ENCODE results near the gene ZNF236. TPM values are rescaled to one million over a fixed set of nuclear protein-coding genes. Genes with fewer than 3 reads are reported as not detected.

The ZNF236 gene
- total RNA-seq, 1 donor from 2014 or later = 17.2 TPM

DNA sequence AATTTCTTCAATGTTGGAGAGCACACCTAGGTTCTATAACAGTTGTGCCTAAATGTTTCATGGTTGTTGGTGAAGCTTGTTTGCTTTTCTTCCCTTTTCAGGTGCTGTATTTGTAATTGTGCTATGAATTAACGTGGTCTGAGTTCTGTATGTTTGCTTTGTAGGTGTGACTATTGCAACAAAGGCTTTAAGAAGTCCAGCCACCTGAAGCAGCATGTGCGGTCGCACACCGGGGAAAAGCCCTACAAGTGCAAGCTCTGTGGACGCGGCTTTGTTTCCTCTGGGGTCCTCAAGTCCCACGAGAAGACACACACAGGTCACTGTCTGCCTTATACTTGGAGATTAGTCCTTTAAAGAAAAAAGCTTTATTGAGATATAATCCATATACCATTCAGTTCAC, 91.2 kb downstream of the ZNF236 start:
- Histone ChIP-seq H3K4me1 (ENCODE audit: control insufficient read depth in 3 of 3, insufficient read depth in 3 of 3, low read length in 3 of 3) (no peaks in the 10 kb centered on the region), H3K9ac (ENCODE audit: low read depth in 1 of 3, low read length in 3 of 3) (no peak overlapping the region), H3K9me3 (ENCODE audit: control insufficient read depth in 3 of 3, low read length in 3 of 3) (no peaks in the 10 kb centered on the region), H3K27ac (ENCODE audit: low read depth, low read length) (no peak overlapping the region), H3K27me3 (ENCODE audit: control insufficient read depth in 3 of 3, insufficient read depth in 3 of 3, low read length in 3 of 3) (no peaks in the 10 kb centered on the region), H3K4me3 (ENCODE audit: low read length in 3 of 3) (no peak overlapping the region), H3K36me3 (ENCODE audit: control insufficient read depth in 3 of 3, insufficient read depth in 3 of 3, low read length in 3 of 3) (peaks cover 38 to 77% (median 61%) of the 10 kb centered on the region in 3 donors)

DNA sequence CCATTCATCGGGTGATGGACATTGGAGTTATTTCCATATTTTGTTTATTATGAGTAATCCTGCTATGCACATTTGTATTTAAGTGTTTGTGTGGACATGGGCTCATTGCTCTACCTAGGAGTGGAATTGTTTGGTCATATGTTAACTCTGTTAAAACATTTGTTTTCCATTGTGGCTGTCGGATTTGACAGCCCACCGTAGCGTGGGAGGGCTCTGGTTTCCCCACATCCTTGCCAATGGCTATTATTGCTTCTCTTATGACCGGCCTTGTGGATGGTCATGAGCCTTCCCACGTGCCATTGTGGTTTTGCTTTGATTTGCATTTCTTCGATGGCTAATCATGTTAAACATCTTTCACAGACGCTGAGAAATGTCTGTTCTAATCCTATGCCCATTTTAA, 92.0 kb downstream of the ZNF236 start:
- no peak overlapping the region for H3K27ac ChIP-seq (ENCODE audit: low read depth, low read length)
- H3K9me3 ChIP-seq (ENCODE audit: control insufficient read depth in 3 of 3, low read length in 3 of 3) = no peaks in the 10 kb centered on the region
- no peaks in the 10 kb centered on the region for H3K4me1 ChIP-seq (ENCODE audit: control insufficient read depth in 3 of 3, insufficient read depth in 3 of 3, low read length in 3 of 3)
- H3K9ac ChIP-seq (ENCODE audit: low read depth in 1 of 3, low read length in 3 of 3) = no peak overlapping the region
- no peak overlapping the region for H3K4me3 ChIP-seq (ENCODE audit: low read length in 3 of 3)
- H3K27me3 ChIP-seq (ENCODE audit: control insufficient read depth in 3 of 3, insufficient read depth in 3 of 3, low read length in 3 of 3) = no peaks in the 10 kb centered on the region
- peaks cover 39 to 79% (median 60%) of the 10 kb centered on the region in 3 donors for H3K36me3 ChIP-seq (ENCODE audit: control insufficient read depth in 3 of 3, insufficient read depth in 3 of 3, low read length in 3 of 3)

DNA sequence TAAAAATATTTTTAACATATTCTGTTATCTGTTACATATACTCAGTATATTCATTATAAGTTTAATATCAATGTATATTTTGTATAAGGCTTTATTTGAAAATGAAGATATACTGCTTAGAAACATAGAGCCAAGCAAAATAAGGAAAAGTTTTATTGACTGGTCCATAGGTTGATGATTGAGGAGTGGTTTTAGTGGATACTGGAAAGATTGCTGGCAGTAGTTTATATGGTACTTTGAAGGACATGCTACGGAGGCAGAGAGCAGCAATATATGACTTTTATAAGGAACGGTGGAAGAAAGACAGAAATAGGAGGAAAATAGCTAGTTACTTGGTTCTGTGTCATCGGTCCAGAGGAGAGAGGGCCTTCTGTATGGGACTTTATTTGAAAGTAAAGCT, 92.4 kb downstream of the ZNF236 start:
- Histone ChIP-seq H3K4me1 (ENCODE audit: control insufficient read depth in 3 of 3, insufficient read depth in 3 of 3, low read length in 3 of 3) (no peaks in the 10 kb centered on the region), H3K27me3 (ENCODE audit: control insufficient read depth in 3 of 3, insufficient read depth in 3 of 3, low read length in 3 of 3) (no peaks in the 10 kb centered on the region), H3K9me3 (ENCODE audit: control insufficient read depth in 3 of 3, low read length in 3 of 3) (no peaks in the 10 kb centered on the region), H3K4me3 (ENCODE audit: low read length in 3 of 3) (no peak overlapping the region), H3K9ac (ENCODE audit: low read depth in 1 of 3, low read length in 3 of 3) (no peak overlapping the region), H3K27ac (ENCODE audit: low read depth, low read length) (no peak overlapping the region), H3K36me3 (ENCODE audit: control insufficient read depth in 3 of 3, insufficient read depth in 3 of 3, low read length in 3 of 3) (peaks cover 41 to 78% (median 62%) of the 10 kb centered on the region in 3 donors)

DNA sequence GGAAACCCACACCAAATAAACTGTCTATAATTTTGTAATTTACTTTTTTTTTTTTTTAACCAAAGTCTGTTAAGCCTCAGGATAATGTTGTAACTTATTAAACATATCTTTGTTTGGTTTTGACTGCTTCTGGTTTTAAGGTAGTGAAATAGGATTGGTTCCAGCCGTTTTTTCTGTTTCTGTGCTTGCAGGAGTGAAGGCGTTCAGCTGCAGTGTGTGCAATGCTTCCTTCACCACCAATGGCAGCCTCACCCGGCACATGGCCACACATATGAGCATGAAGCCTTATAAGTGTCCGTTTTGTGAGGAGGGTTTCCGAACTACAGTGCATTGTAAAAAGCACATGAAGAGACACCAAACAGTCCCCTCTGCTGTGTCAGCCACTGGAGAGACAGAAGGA, 93.1 kb downstream of the ZNF236 start:
- peaks cover 39 to 77% (median 59%) of the 10 kb centered on the region in 3 donors for H3K36me3 ChIP-seq (ENCODE audit: control insufficient read depth in 3 of 3, insufficient read depth in 3 of 3, low read length in 3 of 3)

DNA sequence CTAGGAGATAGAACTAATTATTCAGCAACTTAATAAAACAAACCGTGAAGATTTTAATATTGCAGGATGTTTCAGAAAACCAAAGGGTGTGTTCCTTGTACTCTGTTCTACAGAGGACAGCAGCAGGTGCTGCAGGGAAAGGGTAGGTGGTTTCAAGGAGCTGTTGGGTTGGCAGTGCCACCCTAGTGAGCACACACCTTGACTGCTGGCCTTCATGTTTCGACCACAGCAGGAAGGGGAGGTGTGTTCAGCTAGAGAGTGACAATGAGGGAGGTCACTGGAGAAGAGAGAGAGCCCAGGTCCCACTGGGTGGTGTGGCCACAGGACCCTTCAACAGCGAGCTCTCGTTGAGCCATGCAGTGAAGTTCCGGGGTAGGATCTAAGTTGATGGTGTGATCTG, 98.6 kb downstream of the ZNF236 start:
- no peaks in the 10 kb centered on the region for H3K9me3 ChIP-seq (ENCODE audit: control insufficient read depth in 3 of 3, low read length in 3 of 3)
- H3K4me3 ChIP-seq (ENCODE audit: low read length in 3 of 3) = no peak overlapping the region
- no peak overlapping the region for H3K9ac ChIP-seq (ENCODE audit: low read depth in 1 of 3, low read length in 3 of 3)
- no peaks in the 10 kb centered on the region for H3K4me1 ChIP-seq (ENCODE audit: control insufficient read depth in 3 of 3, insufficient read depth in 3 of 3, low read length in 3 of 3)
- H3K36me3 ChIP-seq (ENCODE audit: control insufficient read depth in 3 of 3, insufficient read depth in 3 of 3, low read length in 3 of 3) = peaks cover 31 to 51% (median 37%) of the 10 kb centered on the region in 3 donors
- H3K27me3 ChIP-seq (ENCODE audit: control insufficient read depth in 3 of 3, insufficient read depth in 3 of 3, low read length in 3 of 3) = no peaks in the 10 kb centered on the region
- H3K27ac ChIP-seq (ENCODE audit: low read depth, low read length) = no peak overlapping the region

More for the DNA sequence above, 93.1 kb downstream of the ZNF236 start:
- no peaks in the 10 kb centered on the region for H3K9me3 ChIP-seq (ENCODE audit: control insufficient read depth in 3 of 3, low read length in 3 of 3)
- H3K27ac ChIP-seq (ENCODE audit: low read depth, low read length) = no peak overlapping the region
- no peak overlapping the region for H3K4me3 ChIP-seq (ENCODE audit: low read length in 3 of 3)
- H3K4me1 ChIP-seq (ENCODE audit: control insufficient read depth in 3 of 3, insufficient read depth in 3 of 3, low read length in 3 of 3) = no peaks in the 10 kb centered on the region
- H3K9ac ChIP-seq (ENCODE audit: low read depth in 1 of 3, low read length in 3 of 3) = no peak overlapping the region
- H3K27me3 ChIP-seq (ENCODE audit: control insufficient read depth in 3 of 3, insufficient read depth in 3 of 3, low read length in 3 of 3) = no peaks in the 10 kb centered on the region

DNA sequence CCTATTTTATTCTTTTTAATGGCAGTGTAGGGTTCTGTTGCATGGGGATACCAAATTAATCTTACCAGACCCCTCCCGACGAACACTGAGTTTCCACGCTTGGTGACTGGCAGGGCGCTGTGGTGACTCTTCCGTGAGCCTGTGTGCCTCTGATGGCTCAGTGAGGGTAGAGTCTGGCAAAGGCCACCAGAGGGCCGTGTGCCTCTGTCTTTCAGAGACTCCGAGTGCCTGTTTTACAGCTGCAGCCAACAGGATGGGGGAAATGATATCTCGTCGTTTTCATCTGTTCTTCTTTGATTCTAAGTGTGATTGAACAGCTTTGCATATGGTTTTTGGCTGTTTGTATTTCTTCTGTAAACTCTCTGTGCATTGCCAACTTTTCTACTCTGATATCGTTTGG, 99.8 kb downstream of the ZNF236 start:
- no peaks in the 10 kb centered on the region for H3K27me3 ChIP-seq (ENCODE audit: control insufficient read depth in 3 of 3, insufficient read depth in 3 of 3, low read length in 3 of 3)
- no peak overlapping the region for H3K4me3 ChIP-seq (ENCODE audit: low read length in 3 of 3)
- no peaks in the 10 kb centered on the region for H3K9me3 ChIP-seq (ENCODE audit: control insufficient read depth in 3 of 3, low read length in 3 of 3)
- no peak overlapping the region for H3K9ac ChIP-seq (ENCODE audit: low read depth in 1 of 3, low read length in 3 of 3)
- peaks cover 28 to 44% (median 33%) of the 10 kb centered on the region in 3 donors for H3K36me3 ChIP-seq (ENCODE audit: control insufficient read depth in 3 of 3, insufficient read depth in 3 of 3, low read length in 3 of 3)
- peaks cover 0 to 3% (median 2%) of the 10 kb centered on the region in 3 donors for H3K4me1 ChIP-seq (ENCODE audit: control insufficient read depth in 3 of 3, insufficient read depth in 3 of 3, low read length in 3 of 3)
- H3K27ac ChIP-seq (ENCODE audit: low read depth, low read length) = no peak overlapping the region

DNA sequence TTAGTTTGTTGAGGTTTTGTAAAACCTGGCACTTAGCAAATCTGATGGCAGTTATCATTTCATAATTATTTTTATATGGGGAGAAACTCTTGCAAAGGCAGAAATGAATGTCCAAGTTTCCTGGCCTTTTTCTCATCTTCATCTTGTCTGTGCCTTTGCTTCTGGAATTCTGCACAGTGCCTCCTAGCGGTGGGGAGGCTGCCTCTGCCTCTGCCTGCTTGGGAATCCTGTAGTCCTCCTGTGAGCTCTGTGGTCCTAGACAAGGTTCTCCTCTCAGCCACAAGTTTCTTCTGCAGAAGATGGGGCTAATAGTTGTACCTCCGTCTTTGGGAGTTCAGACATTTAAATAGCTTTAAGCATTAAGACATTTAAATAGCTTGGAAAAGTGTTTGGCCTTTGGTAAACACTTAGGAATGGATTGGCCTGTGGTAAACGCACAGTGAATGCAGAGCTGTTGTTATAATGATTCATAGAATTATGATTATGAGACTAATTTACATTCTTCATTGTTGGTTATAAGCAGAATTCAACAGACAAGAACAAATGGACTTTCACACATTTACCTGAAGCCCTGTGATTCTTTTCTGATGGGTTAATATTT, 101.2 kb downstream of the ZNF236 start:
- H3K9ac ChIP-seq (ENCODE audit: low read depth in 1 of 3, low read length in 3 of 3) = no peak overlapping the region
- H3K4me3 ChIP-seq (ENCODE audit: low read length in 3 of 3) = no peak overlapping the region
- H3K27me3 ChIP-seq (ENCODE audit: control insufficient read depth in 3 of 3, insufficient read depth in 3 of 3, low read length in 3 of 3) = no peaks in the 10 kb centered on the region
- no peak overlapping the region for H3K27ac ChIP-seq (ENCODE audit: low read depth, low read length)
- peaks cover 0 to 6% (median 5%) of the 10 kb centered on the region in 3 donors for H3K4me1 ChIP-seq (ENCODE audit: control insufficient read depth in 3 of 3, insufficient read depth in 3 of 3, low read length in 3 of 3)
- no peaks in the 10 kb centered on the region for H3K9me3 ChIP-seq (ENCODE audit: control insufficient read depth in 3 of 3, low read length in 3 of 3)
- H3K36me3 ChIP-seq (ENCODE audit: control insufficient read depth in 3 of 3, insufficient read depth in 3 of 3, low read length in 3 of 3) = peaks cover 25 to 42% (median 29%) of the 10 kb centered on the region in 3 donors

DNA sequence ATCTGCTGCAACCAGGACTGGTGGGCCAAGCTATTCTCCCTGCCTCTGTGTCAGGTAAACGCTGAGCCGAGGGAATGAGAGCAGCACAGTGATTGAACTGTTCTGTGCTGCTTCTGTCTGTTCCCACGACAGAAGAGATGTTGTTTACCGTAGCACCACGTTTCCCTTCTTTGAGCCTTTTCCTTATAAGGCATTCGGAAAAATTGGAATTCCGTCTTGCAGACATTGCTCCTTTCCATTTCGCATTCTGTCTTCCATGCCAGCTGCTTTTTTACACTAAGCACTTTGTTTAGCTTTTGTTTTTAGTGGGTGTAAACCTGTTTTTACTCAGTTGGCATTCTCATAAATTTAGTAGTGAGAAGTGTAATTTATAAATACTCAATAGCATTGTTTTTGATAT, 103.1 kb downstream of the ZNF236 start:
- no peak overlapping the region for H3K27ac ChIP-seq (ENCODE audit: low read depth, low read length)
- H3K36me3 ChIP-seq (ENCODE audit: control insufficient read depth in 3 of 3, insufficient read depth in 3 of 3, low read length in 3 of 3) = peaks cover 20 to 35% (median 23%) of the 10 kb centered on the region in 3 donors
- H3K9ac ChIP-seq (ENCODE audit: low read depth in 1 of 3, low read length in 3 of 3) = no peak overlapping the region

DNA sequence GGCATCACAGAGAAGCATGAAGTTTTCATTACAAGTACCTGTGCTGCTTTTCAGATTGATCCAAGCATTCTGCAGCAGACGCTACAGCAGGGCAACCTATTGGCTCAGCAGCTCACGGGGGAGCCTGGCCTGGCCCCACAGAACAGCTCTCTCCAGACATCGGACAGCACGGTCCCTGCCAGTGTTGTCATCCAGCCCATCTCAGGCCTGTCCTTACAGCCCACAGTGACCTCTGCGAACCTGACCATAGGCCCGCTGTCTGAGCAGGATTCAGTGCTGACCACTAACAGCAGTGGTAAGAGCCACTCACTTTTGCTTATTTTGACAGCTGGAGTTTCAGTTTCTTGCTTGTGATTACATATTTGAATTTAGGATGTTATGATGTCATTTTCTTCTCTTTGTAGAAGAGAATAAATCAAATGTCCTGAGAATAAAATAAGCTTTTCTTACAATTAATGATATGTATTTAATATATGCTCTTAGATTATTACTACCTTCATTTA, 104.9 kb downstream of the ZNF236 start:
- Histone ChIP-seq H3K27ac (ENCODE audit: low read depth, low read length) (no peak overlapping the region), H3K27me3 (ENCODE audit: control insufficient read depth in 3 of 3, insufficient read depth in 3 of 3, low read length in 3 of 3) (no peaks in the 10 kb centered on the region), H3K9ac (ENCODE audit: low read depth in 1 of 3, low read length in 3 of 3) (no peak overlapping the region), H3K4me3 (ENCODE audit: low read length in 3 of 3) (no peak overlapping the region), H3K36me3 (ENCODE audit: control insufficient read depth in 3 of 3, insufficient read depth in 3 of 3, low read length in 3 of 3) (peaks cover 18 to 31% (median 20%) of the 10 kb centered on the region in 3 donors), H3K9me3 (ENCODE audit: control insufficient read depth in 3 of 3, low read length in 3 of 3) (no peaks in the 10 kb centered on the region), H3K4me1 (ENCODE audit: control insufficient read depth in 3 of 3, insufficient read depth in 3 of 3, low read length in 3 of 3) (peaks cover 0 to 11% (median 6%) of the 10 kb centered on the region in 3 donors)

More for the DNA sequence above, 103.1 kb downstream of the ZNF236 start:
- Histone ChIP-seq H3K4me1 (ENCODE audit: control insufficient read depth in 3 of 3, insufficient read depth in 3 of 3, low read length in 3 of 3) (peaks cover 0 to 6% (median 5%) of the 10 kb centered on the region in 3 donors), H3K27me3 (ENCODE audit: control insufficient read depth in 3 of 3, insufficient read depth in 3 of 3, low read length in 3 of 3) (no peaks in the 10 kb centered on the region), H3K9me3 (ENCODE audit: control insufficient read depth in 3 of 3, low read length in 3 of 3) (no peaks in the 10 kb centered on the region), H3K4me3 (ENCODE audit: low read length in 3 of 3) (no peak overlapping the region)

DNA sequence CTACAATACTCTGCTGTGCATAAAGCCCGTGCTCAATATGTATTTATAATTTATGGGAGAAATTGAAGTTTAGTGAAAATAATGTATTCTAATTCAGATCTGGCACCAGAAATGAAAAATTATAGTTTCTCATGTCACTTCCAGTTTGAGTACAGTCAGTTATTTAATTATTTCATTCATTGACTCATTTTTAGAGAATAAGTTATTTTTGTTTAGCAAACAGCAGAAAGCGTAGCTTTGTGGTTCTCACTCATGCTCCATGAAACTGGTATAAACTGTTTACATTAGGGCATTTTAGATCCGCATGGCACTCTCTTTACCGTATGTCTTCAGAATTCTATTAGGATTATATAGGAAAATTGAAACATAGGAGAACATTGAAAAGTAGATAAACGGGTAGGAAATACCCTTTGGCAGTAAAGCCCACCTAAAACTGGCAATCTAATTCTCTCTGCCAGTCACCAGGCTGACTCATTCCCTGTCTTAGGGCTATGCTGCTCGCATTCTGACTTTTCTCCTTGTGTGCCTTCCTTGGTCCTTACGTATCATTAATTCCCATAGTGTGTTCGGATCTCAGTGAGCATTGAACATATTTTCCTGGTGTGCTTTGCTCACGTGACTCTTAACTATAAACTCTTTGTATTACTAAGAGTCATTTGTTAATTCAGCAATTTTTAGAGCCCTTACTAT, 106.0 kb downstream of the ZNF236 start:
- no peaks in the 10 kb centered on the region for H3K9me3 ChIP-seq (ENCODE audit: control insufficient read depth in 3 of 3, low read length in 3 of 3)
- H3K4me3 ChIP-seq (ENCODE audit: low read length in 3 of 3) = no peak overlapping the region
- H3K27ac ChIP-seq (ENCODE audit: low read depth, low read length) = no peak overlapping the region
- peaks cover 18 to 31% (median 20%) of the 10 kb centered on the region in 3 donors for H3K36me3 ChIP-seq (ENCODE audit: control insufficient read depth in 3 of 3, insufficient read depth in 3 of 3, low read length in 3 of 3)
- peaks cover 0 to 17% (median 12%) of the 10 kb centered on the region in 3 donors for H3K4me1 ChIP-seq (ENCODE audit: control insufficient read depth in 3 of 3, insufficient read depth in 3 of 3, low read length in 3 of 3)
- no peak overlapping the region for H3K9ac ChIP-seq (ENCODE audit: low read depth in 1 of 3, low read length in 3 of 3)
- H3K27me3 ChIP-seq (ENCODE audit: control insufficient read depth in 3 of 3, insufficient read depth in 3 of 3, low read length in 3 of 3) = no peaks in the 10 kb centered on the region

Measured in skeletal muscle tissue (tissue), 4 donors.